GM21526 (cell line): Measurements from ENCODE around the gene STATH.
"Not testable (repeated sequence)": the region's sequence is repeated elsewhere in the genome, so short reads cannot be mapped to it uniquely, and the experiment has no call there.

Source experiments
- ATAC-seq: cut with Tn5 transposase; IDR thresholded peaks from one replicate; pipeline ENCODE4 v1.9.1; 2021; ENCODE audit warnings: moderate library complexity; ENCODE audit not compliant: unreplicated experiment, low FRiP score

STATH gene, protein sequence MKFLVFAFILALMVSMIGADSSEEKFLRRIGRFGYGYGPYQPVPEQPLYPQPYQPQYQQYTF

DNA sequence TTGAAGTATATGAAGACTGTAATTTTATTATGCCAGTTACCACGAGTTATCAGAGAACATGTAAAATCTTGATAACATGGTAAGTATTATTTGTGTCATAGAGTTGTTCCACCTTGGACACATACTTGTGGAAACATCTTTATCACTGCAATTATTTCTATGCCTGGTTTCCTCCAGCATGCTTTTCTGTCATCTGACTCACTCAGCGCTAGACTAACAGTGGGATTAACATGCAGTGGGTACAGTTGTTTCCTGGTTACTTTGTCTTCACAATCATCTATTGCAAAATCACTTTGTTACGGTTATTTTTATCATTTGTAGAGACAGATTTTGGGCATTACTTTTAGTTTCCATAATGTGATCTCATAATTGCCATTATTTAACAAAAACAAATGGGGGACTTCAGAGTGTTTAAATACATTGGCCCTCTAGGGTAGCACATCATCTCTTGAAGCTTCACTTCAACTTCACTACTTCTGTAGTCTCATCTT, at the start of gene STATH:
Gene STATH, plus strand, starts transcription at position 441 of the 491 bp plus-strand sequence. CDS start 2,472 bp downstream, outside the sequence.
- ATAC-seq: no peak

DNA sequence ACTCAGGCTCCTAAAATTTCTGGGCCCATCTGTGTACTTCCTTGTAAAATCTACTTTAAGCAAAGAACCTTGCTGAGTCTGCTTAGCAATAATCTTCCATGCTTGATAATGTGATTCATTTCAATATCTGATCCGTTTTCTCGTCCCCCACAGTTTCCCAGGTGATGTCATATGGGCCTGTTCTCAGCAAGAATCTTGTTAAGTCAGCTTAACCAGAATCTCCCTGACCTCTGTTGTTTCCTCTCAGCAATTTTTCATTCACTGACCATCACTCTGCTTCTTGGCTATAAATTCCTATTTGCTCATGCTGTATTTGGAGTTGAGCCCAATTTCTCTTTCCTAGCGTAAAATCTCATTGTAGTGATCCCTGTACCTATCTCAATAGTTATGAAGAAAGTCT, 44.2 kb upstream of the STATH start:
- no peak for ATAC-seq

DNA sequence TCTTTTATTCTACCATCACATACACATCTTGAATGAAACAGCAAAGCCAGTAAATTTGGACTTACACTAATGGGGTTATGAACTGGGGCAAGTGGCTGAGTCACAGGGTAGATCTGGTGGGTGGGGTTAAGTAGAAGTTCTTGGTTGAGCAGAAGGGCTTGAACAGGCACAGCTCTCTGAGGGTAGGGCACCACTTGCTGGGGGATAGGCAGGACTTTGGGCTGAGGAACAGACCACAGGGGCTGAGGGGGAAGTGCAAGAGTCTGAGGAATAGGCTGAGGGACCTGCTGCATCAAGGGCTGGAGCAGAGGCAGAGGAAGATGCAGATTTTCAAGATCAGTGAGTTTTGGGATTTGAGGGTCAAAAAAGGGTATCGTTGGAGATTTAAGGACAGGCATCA, 38.6 kb upstream of the STATH start:
- ATAC-seq: no peak

DNA sequence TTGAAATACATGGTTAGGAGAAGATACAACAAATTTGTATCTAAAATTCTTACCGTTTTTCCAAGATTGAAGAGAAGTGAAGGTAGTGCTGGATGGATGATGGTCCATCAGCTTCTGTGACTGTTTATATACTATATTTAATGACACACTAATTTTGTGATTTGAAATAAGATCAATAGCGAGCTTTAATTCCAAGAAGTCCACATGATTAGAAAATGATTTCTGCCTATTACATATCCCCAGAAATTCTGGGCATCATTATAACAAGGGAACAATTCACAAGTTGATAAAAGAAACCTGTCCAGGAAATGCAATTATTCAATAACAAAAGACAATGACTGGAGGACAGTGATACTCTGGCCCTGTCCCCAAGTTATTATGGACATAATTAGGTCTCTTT, 30.1 kb upstream of the STATH start, which contains the start of gene CSN2:
Gene CSN2, minus strand, starts transcription at position 101 of the 400 bp plus-strand sequence. CDS start 4,733 bp downstream, outside the sequence.
- no peak for ATAC-seq

DNA sequence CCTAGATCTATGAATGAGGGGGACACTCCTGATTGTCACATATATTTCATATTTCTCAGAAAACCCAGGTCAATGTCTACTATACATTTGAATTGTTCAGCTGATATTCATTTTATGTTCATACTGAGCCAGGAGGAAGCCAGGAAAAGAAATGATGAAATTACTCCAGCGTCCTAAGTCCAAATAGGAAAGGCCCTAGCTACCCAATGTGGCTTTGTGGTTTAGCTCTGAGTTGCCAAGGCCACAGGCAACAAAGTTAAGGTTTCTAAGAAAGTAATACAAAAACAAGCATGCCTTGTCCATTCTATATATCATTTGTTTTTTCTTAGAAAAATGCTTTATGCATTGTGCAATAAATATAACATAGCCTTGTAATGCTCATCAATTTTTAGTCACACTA, 25.7 kb upstream of the STATH start:
- ATAC-seq: no peak

DNA sequence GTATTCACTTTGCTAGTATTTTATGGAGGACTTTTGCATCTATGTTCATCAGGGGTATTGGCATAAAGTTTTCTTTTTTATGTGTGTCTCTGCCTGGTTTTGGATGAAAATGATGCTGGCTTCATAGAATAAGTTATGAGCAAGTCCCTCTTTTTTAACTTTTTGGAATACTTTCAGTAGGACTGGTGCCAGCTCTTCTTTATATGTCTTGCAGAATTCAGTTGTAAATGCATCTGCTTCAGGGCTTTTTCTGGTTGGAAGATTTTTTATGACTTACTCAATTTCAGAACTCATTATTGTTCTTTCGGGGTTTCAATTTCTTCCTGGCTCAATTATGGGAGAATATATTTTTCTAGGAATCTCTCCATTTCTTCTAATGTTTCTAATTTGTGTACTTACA, 21.1 kb upstream of the STATH start:
- no peak for ATAC-seq

DNA sequence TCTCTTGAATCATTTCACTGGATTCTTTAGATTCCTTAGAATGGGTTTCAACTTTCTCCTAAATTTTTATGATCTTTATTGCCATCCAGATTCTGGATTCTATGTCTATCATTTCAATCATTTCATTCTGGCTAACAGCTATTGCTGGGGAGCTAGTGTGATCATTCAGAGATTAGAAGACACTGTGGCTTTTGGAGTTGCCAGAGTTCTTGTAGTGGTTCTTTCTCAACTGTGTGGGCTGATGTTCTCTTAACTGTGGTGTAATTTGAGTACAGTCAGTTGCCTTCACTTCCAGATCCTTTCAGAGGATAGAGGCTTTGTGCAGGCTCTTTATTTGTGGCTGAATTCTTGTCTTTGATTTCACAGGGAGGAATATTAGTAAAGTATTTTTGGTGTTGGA, 18.2 kb upstream of the STATH start:
- ATAC-seq: no peak

DNA sequence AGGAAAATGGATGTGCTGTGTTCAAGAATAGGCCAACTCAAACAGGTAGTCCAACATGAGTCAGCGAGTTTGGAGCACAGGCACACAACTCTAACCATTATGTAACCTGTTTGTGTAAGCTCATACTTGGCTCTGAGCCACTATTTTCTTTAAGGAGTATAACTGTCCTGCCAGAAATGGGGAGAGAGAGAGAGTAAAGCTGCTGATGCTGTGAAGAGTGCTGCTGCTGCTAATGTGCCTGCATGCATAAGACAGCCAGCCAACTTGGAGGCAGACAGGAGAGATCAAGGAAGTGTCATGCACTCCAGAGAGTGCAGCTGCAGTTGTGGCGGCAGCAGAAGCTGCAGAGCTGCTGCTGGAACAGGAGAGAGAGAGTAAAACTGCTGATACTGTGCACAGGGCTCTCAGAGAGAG, 11.7 kb upstream of the STATH start:
- no peak for ATAC-seq

DNA sequence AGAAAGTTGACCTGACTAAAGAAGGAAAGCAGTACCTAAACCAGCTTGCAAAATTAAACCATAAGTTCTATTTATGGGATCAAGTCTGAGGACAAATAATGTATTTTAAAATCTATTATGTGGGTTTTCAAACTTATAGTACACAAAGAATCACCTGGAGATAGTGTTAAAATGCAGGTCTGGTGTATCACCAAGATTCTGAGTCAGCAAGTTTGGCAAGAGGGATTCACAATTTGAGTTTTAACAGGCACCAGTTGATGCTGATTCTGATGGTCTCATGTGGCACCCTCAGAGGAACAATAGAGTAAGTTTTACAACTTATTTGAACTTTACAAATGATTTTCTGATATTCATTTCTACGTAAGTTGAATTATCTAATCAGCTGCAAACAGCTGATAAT, 9.1 kb upstream of the STATH start:
- ATAC-seq: no peak

DNA sequence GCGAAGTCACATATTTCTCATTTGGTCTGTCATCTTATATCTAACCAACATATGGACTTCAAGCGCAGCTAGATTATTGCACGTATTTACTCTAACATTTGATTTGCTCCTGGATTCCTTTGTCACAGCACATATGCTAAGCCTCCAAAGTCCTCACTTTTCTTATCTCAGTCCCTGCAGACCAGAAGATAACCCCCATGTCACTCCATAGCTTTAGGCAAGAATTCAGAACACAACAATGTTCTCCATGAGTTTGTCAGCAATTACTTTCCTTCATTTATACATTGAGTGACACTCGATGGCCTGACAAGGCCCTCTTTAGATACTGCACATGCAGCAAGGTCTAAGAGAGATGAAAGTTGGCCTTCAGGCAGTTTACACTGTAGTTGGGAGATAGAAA, 4.8 kb upstream of the STATH start:
- no peak for ATAC-seq

DNA sequence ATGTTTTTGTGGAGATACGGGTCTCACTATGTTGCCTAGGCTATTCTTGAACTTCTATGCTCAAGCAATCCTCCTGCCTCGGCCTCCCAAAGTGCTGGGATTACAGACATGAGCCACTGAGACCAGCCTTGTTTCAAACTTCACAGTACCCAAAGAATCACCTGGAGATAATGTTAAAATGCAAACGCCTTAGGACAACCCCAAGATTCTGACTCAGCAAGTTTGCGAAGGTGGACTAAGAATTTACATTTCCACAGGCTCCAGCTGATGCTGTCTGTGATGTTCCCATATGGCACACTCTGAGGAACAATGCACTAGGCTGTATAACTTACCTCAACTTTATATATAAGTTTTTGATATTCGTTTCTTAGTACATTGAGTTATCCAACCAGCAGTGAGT, 984 bp upstream of the STATH start:
- ATAC-seq: no peak

DNA sequence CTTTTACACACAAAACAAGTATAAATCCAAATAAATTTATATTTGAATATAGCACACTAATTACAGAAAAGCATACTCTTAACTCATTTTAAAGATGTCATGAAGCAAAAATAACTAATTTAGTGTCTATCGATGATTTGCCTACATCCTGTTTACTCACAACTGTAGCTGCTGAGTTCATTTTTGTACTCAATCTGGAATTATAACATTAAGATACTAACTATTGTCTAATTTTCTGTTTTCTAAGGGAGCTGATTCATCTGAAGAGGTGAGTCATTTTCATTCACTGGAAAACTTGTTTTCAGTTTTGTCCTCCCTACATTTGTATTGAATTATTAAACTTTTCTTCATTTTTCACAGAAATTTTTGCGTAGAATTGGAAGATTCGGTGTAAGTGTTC, 3.7 kb downstream of the STATH start:
- no peak for ATAC-seq

DNA sequence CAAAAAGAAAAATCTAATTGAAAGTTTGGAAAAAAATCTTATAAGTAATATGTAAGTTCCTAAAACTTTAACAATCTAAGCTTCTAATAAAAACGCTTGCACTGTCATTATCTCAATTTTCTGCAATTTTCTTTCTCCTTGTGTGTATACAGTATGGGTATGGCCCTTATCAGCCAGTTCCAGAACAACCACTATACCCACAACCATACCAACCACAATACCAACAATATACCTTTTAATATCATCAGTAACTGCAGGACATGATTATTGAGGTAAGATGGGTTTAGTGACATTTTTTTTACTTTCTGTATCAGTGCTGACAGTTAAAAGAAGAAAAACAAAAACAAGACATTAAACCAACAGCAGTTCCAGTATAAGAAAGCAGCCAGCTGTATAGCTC, 4.9 kb downstream of the STATH start:
- no peak for ATAC-seq

DNA sequence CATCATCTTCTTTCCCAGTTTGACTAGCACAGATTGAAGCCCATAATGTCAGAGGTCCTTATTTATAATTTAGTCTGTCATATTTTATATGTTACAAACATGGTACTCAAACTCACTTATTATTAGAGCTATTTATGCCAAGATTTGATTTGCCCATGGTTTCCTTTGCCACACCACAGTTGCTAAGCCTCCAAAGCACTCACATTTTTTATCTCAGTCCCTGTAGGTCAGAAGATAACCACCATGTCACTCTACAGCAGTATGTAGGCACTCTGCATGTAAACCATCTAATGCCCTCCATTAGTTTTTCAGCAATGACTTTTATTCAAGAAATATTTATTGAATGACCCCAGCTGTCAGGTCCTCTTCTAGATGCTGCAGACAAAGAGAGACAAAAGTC, 6.7 kb downstream of the STATH start:
- ATAC-seq: no peak

DNA sequence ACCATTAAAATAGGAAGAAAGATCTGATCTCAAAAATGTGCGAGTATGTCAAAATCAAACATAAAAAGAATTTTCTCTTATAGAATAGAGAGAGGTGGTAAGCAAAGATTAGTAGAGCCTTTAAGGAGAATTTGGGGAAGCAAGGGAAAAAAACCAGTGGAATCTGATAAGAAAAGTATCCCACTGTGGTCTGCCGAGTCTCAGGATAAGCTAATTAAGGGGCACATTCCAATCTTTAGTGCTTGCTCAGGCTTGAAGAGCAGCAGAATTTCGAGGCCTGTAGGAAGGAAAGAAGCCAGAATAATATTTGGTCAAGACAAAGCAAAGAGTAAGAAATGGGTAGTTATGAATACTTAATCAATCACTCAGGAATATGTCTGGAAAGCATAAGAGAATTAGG, 13.0 kb downstream of the STATH start:
- no peak for ATAC-seq

DNA sequence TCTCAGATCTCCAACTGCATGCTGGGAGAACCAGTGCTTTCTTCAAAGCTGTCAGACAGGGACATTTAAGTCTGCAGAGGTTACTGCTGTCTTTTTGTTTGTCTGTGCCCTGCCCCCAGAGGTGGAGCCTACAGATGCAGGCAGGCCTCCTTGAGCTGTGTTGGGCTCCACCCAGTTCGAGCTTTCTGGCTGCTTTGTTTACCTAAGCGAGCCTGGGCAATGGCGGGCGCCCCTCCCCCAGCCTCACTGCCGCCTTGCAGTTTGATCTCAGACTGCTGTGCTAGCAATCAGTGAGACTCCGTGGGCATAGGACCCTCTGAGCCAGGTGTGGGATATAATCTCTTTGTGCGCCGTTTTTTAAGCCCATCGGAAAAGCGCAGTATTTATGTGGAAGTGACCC, 23.2 kb downstream of the STATH start:
- ATAC-seq: not testable (repeated sequence)

DNA sequence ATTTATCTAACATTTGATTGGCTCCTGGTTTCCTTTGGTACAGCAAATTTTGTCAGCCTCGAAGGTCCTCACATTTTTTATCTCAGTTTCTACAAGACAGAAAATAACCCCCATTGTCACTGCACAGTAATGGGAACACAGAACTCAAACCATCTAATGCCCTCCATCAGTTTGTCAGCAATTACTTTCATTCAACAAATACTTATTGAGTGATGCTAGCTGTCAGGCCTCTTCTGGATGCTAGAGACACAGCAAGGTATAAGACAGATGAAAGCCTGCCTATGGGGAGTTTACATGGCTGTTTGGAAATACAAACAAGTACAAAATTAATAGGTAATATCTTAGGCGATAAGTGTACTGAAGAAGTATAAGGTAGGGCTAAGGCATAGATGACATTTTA, 27.5 kb downstream of the STATH start:
- ATAC-seq: no peak

DNA sequence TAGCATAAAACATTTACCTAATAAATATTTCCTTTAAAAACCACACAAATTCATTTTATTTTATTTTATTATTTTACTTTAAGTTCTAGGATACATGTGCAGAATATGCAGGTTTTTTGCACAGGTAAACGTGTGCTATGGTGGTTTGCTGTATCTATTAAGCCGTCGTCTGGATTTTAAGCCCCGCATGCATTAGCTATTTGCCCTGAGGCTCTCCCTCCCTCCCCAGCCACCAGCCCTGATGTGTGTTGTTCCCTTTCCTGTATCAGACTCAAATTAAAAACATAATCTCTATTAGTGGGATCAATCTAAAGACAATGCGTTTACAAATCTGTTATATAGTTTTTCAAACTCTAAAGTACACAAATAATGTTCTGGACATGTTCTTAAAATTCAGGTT, 31.2 kb downstream of the STATH start:
- ATAC-seq: no peak

DNA sequence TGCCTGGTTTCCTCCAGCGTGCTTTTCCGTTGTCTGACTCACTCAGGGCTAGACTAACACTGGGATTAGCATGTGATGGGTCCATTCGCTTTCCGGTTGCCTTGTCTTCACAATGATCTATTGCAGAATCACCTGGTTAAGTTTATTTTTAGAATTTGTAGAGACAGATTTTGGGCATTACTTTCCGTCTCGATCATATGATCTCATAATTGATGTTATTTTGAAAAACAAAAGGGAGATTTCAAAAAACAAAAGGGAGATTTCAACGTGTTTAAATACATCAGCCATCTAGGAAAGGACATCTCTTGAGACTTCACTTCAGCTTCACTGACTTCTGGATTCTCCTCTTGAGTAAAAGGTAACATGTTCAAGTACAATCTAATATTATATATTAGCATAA, 32.4 kb downstream of the STATH start, which contains the start of gene HTN3:
Gene HTN3, plus strand, starts transcription at position 301 of the 400 bp plus-strand sequence. CDS start 2,282 bp downstream, outside the sequence.
- not testable (repeated sequence) for ATAC-seq

DNA sequence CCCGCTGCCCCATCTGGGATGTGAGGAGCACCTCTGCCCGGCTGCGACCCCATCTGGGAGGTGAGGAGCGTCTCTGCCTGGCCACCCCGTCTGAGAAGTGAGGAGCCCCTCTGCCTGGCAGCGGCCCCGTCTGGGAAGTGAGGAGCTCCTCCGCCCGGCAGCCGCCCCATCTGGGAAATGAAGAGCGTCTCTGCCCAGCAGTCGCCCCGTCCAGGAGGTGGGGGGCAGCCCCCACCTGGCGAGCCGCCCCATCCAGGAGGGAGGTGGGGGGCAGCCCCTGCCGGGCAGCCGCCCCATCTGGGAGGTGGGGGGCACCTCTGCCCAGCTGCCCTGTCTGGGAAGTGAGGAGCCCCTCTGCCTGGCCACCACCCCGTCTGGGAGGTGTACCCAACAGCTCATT, 41.8 kb downstream of the STATH start:
- not testable (repeated sequence) for ATAC-seq

DNA sequence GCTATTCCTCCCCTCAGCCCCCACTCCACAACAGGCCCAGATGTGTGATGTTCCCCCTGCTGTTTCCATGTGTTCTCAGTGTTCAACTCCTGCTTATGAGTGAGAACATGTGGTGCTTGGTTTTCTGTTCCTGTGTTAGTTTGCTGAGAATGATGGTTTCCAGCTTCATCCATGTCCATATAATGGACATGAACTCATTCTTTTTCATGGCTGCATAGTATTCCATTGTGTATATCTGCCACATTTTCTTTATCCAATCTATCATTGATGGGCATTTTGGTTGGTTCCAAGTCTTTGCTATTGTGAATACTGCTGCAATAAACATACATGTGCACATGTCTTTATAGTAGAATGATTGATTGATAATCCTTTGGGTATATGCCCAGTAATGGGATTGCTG, 44.2 kb downstream of the STATH start:
- ATAC-seq: not testable (repeated sequence)

DNA sequence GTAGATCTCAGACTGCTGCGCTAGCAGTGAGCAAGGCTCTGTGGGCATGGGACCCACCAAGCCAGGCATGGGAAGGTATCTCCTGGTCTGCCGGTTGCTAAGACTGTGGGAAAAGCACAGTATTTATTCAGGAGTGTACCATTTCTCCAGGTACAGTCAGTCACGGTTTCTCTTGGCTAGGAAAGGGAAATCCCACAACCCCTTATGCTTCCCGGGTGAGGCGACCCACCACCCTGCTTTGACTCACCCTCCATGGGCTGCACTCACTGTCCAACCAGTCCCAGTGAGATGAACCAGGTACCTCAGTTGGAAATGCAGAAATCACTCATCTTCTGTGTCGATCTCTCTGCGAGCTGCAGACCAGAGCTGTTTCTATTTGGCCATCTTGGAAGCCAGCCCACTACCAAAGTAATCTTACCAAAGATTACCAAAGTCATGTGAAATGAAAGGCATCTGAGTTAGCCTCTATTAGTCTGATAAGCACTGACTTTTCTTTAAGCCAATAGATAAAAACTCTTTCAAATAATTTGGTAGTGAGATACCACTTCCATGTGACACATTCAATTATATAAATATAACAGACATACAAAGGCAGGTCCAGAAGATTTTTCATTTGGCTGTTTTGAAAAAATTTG, 46.0 kb downstream of the STATH start:
- no peak for ATAC-seq
